HEK293 (cell line): Measurements from ENCODE around the gene CTDSP1.

Source experiments
- BCL11A ChIP-seq: fragments of 450-650 bp; formaldehyde crosslinking; IDR thresholded peaks from 2 replicates; pipeline ENCODE4 v1.5.1; 2016; ENCODE audit warnings: low read depth, missing biosample characterization, missing genetic modification characterization
- BCL11B ChIP-seq: fragments of 450-650 bp; formaldehyde crosslinking; IDR thresholded peaks from 2 replicates; pipeline ENCODE4 v1.5.1; 2016; ENCODE audit warnings: low read depth, missing biosample characterization, missing genetic modification characterization
- EGR2 ChIP-seq: fragments of 450-650 bp; formaldehyde crosslinking; IDR thresholded peaks from 2 replicates; pipeline ENCODE4 v1.5.1; 2016; ENCODE audit warnings: low read depth, missing biosample characterization, missing genetic modification characterization
- FEZF1 ChIP-seq: fragments of 450-650 bp; formaldehyde crosslinking; IDR thresholded peaks from 2 replicates; pipeline ENCODE4 v1.5.1; 2016; ENCODE audit warnings: missing biosample characterization, missing genetic modification characterization
- HOXA7 ChIP-seq: sonication (generic); formaldehyde crosslinking; IDR thresholded peaks from 2 replicates; pipeline ENCODE4 v1.8.1; 2022; ENCODE audit warnings: missing genetic modification reagents, borderline replicate concordance
- KLF17 ChIP-seq: fragments of 450-650 bp; formaldehyde crosslinking; IDR thresholded peaks from 2 replicates; pipeline ENCODE4 v1.5.1; 2016; ENCODE audit warnings: missing biosample characterization, missing genetic modification characterization
- SP2 ChIP-seq: fragments of 450-650 bp; formaldehyde crosslinking; IDR thresholded peaks from 2 replicates; pipeline ENCODE4 v1.5.1; 2016; ENCODE audit warnings: missing biosample characterization, missing genetic modification characterization
- SP3 ChIP-seq: fragments of 450-650 bp; formaldehyde crosslinking; IDR thresholded peaks from 2 replicates; pipeline ENCODE4 v1.5.1; 2016; ENCODE audit warnings: missing biosample characterization, missing genetic modification characterization
- TRIM28 ChIP-seq: IDR thresholded peaks from 2 replicates; pipeline ENCODE4 v1.6.1; 2011; ENCODE audit warnings: low read length, control low read depth, borderline replicate concordance
- ZBTB44 ChIP-seq: fragments of 450-650 bp; IDR thresholded peaks from 2 replicates; pipeline ENCODE4 v1.5.1; 2018; ENCODE audit warnings: missing biosample characterization, mild to moderate bottlenecking, missing genetic modification characterization
- ZBTB48 ChIP-seq: fragments of 450-650 bp; formaldehyde crosslinking; IDR thresholded peaks from 2 replicates; pipeline ENCODE4 v1.5.1; 2016; ENCODE audit warnings: missing biosample characterization, missing genetic modification characterization
- ZBTB7A ChIP-seq: fragments of 450-650 bp; formaldehyde crosslinking; IDR thresholded peaks from 2 replicates; pipeline ENCODE4 v1.5.1; 2016; ENCODE audit warnings: low read depth, missing biosample characterization, missing genetic modification characterization
- ZFP37 ChIP-seq: fragments of 450-650 bp; formaldehyde crosslinking; IDR thresholded peaks from 2 replicates; pipeline ENCODE4 v1.5.1; 2016; ENCODE audit warnings: missing biosample characterization, missing genetic modification characterization
- ZFP69B ChIP-seq: fragments of 450-650 bp; formaldehyde crosslinking; IDR thresholded peaks from 2 replicates; pipeline ENCODE4 v1.5.1; 2016; ENCODE audit warnings: missing biosample characterization, missing genetic modification characterization
- ZNF184 ChIP-seq: fragments of 450-650 bp; IDR thresholded peaks from 2 replicates; pipeline ENCODE4 v1.5.1; 2018; ENCODE audit warnings: missing biosample characterization, mild to moderate bottlenecking, missing genetic modification characterization
- ZNF2 ChIP-seq: fragments of 450-650 bp; formaldehyde crosslinking; IDR thresholded peaks from 2 replicates; pipeline ENCODE4 v1.5.1; 2016; ENCODE audit warnings: missing biosample characterization, missing genetic modification characterization
- ZNF239 ChIP-seq: fragments of 450-650 bp; formaldehyde crosslinking; IDR thresholded peaks from 2 replicates; pipeline ENCODE4 v1.5.1; 2016; ENCODE audit warnings: missing biosample characterization, missing genetic modification characterization
- ZNF311 ChIP-seq: fragments of 450-650 bp; formaldehyde crosslinking; IDR thresholded peaks from 2 replicates; pipeline ENCODE4 v1.5.1; 2017; ENCODE audit warnings: missing biosample characterization, missing genetic modification characterization, borderline replicate concordance
- ZNF335 ChIP-seq: fragments of 450-650 bp; formaldehyde crosslinking; conservative IDR thresholded peaks from 2 replicates; pipeline ENCODE4 v1.5.1; 2016; ENCODE audit warnings: missing biosample characterization, missing genetic modification characterization
- ZNF404 ChIP-seq: fragments of 450-650 bp; formaldehyde crosslinking; IDR thresholded peaks from 2 replicates; pipeline ENCODE4 v1.5.1; 2017; ENCODE audit warnings: missing biosample characterization, missing genetic modification characterization
- ZNF510 ChIP-seq: fragments of 450-650 bp; formaldehyde crosslinking; IDR thresholded peaks from 2 replicates; pipeline ENCODE4 v1.5.1; 2018; ENCODE audit warnings: mild to moderate bottlenecking, missing genetic modification characterization, missing biosample characterization; ENCODE audit not compliant: insufficient replicate concordance
- ZNF600 ChIP-seq: fragments of 450-650 bp; formaldehyde crosslinking; IDR thresholded peaks from 2 replicates; pipeline ENCODE4 v1.5.1; 2016; ENCODE audit warnings: missing biosample characterization, missing genetic modification characterization
- ZNF629 ChIP-seq: fragments of 450-650 bp; formaldehyde crosslinking; IDR thresholded peaks from 2 replicates; pipeline ENCODE4 v1.5.1; 2017; ENCODE audit warnings: missing biosample characterization, missing genetic modification characterization
- ZNF639 ChIP-seq: fragments of 450-650 bp; formaldehyde crosslinking; IDR thresholded peaks from 2 replicates; pipeline ENCODE4 v1.5.1; 2016; ENCODE audit warnings: missing biosample characterization, missing genetic modification characterization
- ZNF791 ChIP-seq: fragments of 450-650 bp; formaldehyde crosslinking; IDR thresholded peaks from 2 replicates; pipeline ENCODE4 v1.5.1; 2016; ENCODE audit warnings: missing biosample characterization, missing genetic modification characterization
- ZXDB ChIP-seq: fragments of 450-650 bp; formaldehyde crosslinking; IDR thresholded peaks from 2 replicates; pipeline ENCODE4 v1.5.1; 2016; ENCODE audit warnings: missing biosample characterization, missing genetic modification characterization
- TF ChIP-seq, protein P1 (sequence below): fragments of 450-650 bp; formaldehyde crosslinking; IDR thresholded peaks from 2 replicates; pipeline ENCODE4 v1.5.1; 2016; ENCODE audit warnings: missing biosample characterization, missing genetic modification characterization
- TF ChIP-seq, protein P2 (sequence below): fragments of 450-650 bp; formaldehyde crosslinking; IDR thresholded peaks from 2 replicates; pipeline ENCODE4 v1.5.1; 2016; ENCODE audit warnings: missing biosample characterization, missing genetic modification characterization
- TF ChIP-seq, protein P3 (sequence below): fragments of 450-650 bp; formaldehyde crosslinking; IDR thresholded peaks from 2 replicates; pipeline ENCODE4 v1.5.0; 2017; ENCODE audit warnings: missing biosample characterization, missing genetic modification characterization, borderline replicate concordance

CTDSP1 gene

GRCh38 chr2:218397820-218398436, 1.7 kb upstream of the CTDSP1 start (continued):
- TF ChIP-seq, protein P1, sequence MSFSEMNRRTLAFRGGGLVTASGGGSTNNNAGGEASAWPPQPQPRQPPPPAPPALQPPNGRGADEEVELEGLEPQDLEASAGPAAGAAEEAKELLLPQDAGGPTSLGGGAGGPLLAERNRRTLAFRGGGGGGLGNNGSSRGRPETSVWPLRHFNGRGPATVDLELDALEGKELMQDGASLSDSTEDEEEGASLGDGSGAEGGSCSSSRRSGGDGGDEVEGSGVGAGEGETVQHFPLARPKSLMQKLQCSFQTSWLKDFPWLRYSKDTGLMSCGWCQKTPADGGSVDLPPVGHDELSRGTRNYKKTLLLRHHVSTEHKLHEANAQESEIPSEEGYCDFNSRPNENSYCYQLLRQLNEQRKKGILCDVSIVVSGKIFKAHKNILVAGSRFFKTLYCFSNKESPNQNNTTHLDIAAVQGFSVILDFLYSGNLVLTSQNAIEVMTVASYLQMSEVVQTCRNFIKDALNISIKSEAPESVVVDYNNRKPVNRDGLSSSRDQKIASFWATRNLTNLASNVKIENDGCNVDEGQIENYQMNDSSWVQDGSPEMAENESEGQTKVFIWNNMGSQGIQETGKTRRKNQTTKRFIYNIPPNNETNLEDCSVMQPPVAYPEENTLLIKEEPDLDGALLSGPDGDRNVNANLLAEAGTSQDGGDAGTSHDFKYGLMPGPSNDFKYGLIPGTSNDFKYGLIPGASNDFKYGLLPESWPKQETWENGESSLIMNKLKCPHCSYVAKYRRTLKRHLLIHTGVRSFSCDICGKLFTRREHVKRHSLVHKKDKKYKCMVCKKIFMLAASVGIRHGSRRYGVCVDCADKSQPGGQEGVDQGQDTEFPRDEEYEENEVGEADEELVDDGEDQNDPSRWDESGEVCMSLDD (tag by site-specific recombination): peak; percentile 24; the same call in 1 of the 2 replicates
- TF ChIP-seq FEZF1 (tag by site-specific recombination) (peak; percentile 88), ZNF791 (tag by site-specific recombination) (no peak), SP2 (tag by site-specific recombination) (peak; percentile 69), ZNF311 (no peak), ZNF2 (tag by site-specific recombination) (no peak), ZNF239 (tag by site-specific recombination) (no peak), ZBTB44 (no peak), TRIM28 (0 out of 2 replicates have a peak, but pooled peaks have one; percentile 38), KLF17 (tag by site-specific recombination) (peak; percentile 74), ZNF184 (tag by site-specific recombination) (no peak), ZFP69B (0 out of 2 replicates have a peak, but pooled peaks have one; percentile 58), BCL11A (0 out of 2 replicates have a peak, but pooled peaks have one; percentile 15), ZBTB48 (tag by site-specific recombination) (0 out of 2 replicates have a peak, but pooled peaks have one; percentile 54), ZNF335 (tag by site-specific recombination) (peak; percentile 91), ZXDB (tag by site-specific recombination) (0 out of 2 replicates have a peak, but pooled peaks have one; percentile 30), ZFP37 (peak; percentile 15; the same call in 1 of the 2 replicates), SP3 (tag by site-specific recombination) (peak; percentile 71), EGR2 (tag by site-specific recombination) (peak; percentile 68), ZNF510 (no peak), ZNF404 (tag by site-specific recombination) (no peak), ZNF629 (tag by site-specific recombination) (peak; percentile 15; the same call in 1 of the 2 replicates), HOXA7 (CRISPR knock-in tag) (no peak), ZNF639 (tag by site-specific recombination) (peak; percentile 48; the same call in 1 of the 2 replicates), ZNF600 (tag by site-specific recombination) (peak; percentile 39), ZBTB7A (0 out of 2 replicates have a peak, but pooled peaks have one; percentile 54), BCL11B (no peak)
- TF ChIP-seq, protein P2, sequence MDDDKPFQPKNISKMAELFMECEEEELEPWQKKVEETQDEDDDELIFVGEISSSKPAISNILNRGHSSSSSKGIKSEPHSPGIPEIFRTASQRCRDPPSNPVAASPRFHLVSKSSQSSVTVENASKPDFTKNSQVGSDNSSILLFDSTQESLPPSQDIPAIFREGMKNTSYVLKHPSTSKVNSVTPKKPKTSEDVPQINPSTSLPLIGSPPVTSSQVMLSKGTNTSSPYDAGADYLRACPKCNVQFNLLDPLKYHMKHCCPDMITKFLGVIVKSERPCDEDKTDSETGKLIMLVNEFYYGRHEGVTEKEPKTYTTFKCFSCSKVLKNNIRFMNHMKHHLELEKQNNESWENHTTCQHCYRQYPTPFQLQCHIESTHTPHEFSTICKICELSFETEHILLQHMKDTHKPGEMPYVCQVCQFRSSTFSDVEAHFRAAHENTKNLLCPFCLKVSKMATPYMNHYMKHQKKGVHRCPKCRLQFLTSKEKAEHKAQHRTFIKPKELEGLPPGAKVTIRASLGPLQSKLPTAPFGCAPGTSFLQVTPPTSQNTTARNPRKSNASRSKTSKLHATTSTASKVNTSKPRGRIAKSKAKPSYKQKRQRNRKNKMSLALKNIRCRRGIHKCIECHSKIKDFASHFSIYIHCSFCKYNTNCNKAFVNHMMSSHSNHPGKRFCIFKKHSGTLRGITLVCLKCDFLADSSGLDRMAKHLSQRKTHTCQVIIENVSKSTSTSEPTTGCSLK (tag by site-specific recombination): no peak
- TF ChIP-seq, protein P3, sequence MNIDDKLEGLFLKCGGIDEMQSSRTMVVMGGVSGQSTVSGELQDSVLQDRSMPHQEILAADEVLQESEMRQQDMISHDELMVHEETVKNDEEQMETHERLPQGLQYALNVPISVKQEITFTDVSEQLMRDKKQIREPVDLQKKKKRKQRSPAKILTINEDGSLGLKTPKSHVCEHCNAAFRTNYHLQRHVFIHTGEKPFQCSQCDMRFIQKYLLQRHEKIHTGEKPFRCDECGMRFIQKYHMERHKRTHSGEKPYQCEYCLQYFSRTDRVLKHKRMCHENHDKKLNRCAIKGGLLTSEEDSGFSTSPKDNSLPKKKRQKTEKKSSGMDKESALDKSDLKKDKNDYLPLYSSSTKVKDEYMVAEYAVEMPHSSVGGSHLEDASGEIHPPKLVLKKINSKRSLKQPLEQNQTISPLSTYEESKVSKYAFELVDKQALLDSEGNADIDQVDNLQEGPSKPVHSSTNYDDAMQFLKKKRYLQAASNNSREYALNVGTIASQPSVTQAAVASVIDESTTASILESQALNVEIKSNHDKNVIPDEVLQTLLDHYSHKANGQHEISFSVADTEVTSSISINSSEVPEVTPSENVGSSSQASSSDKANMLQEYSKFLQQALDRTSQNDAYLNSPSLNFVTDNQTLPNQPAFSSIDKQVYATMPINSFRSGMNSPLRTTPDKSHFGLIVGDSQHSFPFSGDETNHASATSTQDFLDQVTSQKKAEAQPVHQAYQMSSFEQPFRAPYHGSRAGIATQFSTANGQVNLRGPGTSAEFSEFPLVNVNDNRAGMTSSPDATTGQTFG (tag by site-specific recombination): no peak
